ENCODE data around the gene POP4.

The POP4 gene

DNA sequence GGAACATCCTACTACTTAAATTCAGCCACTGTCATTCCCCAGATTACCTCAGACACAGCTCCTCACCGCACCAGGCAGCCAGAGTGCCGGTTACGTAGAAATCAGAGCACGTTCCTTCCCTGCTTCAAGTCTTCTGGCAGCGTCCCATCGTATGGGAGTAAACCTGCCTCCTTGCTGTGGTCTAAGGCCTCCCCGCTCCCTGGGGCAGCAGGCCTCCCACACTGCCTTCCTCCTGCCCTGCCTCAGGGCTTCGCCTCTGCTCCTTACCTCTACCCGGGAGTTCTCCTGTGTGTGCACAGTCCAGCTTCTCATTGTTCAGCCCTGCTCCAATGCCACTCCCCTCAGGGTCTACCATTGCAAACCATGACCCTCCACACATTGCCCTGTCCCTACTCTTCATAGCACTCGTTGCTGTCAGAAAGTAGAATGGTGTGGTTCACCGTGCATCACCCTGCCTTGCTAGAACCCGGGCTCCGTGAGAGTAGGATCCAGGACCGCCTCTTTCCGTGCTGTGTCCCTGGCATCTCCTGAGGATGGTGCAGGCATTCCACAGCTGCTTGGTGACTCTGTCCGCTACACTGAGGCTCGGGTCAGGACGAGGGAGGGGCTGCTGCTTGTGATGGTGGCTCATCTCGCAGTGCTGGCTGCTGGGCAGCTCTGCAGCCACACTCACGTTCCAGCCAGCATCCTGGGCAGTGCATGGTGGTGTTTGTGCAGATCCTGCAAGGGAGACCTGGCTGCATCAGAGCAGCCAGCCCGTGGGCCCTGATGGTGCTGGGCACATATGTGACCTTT lies 6.9 kb downstream of the POP4 start:
- no peaks in the 10 kb centered on the region for H3K9me3 ChIP-seq (ENCODE audit: control insufficient read depth in 2 of 2, low read length in 2 of 2)
- H3K27me3 ChIP-seq (ENCODE audit: control insufficient read depth in 1 of 2, insufficient read depth in 2 of 2, low read length in 2 of 2), result no peaks in the 10 kb centered on the region
- H3K4me3 ChIP-seq (ENCODE audit: low read length in 2 of 2), result no peak overlapping the region
- no peak overlapping the region for H3K27ac ChIP-seq (ENCODE audit: low read length)
- peaks cover 61 to 62% of the 10 kb centered on the region in 2 donors for H3K36me3 ChIP-seq (ENCODE audit: control insufficient read depth in 2 of 2, insufficient read depth in 2 of 2, low read length in 2 of 2)
- no peak overlapping the region for H3K9ac ChIP-seq (ENCODE audit: low read length in 2 of 2)
- peaks cover 5% of the 10 kb centered on the region for H3K4me1 ChIP-seq (ENCODE audit: control insufficient read depth, insufficient read depth, low read length)

DNA sequence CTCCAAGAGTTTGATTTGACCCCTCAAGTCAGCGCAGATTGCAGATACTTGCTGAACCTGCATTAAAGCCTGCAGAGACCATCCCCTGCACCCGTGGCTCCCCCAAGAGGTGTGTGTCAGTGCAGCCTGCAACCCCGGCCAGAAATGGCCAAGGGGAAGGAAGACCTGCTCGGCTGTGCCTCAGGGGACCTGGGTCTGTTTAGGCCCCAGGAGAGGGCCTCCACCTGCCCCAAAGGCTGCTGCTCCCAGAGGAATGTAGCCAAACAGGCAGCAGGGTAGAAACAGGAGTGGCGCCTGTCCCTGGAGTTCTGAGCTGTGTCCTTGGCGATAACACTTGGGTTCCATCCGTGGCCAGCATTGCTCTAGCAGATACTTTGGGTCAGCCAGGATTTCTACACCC lies 8.0 kb downstream of the POP4 start:
- H3K9ac ChIP-seq (ENCODE audit: low read length in 2 of 2), result no peak overlapping the region
- no peak overlapping the region for H3K27ac ChIP-seq (ENCODE audit: low read length)
- no peak overlapping the region for H3K4me3 ChIP-seq (ENCODE audit: low read length in 2 of 2)
- H3K9me3 ChIP-seq (ENCODE audit: control insufficient read depth in 2 of 2, low read length in 2 of 2), result no peaks in the 10 kb centered on the region
- H3K36me3 ChIP-seq (ENCODE audit: control insufficient read depth in 2 of 2, insufficient read depth in 2 of 2, low read length in 2 of 2), result peaks cover 57 to 58% of the 10 kb centered on the region in 2 donors
- H3K27me3 ChIP-seq (ENCODE audit: control insufficient read depth in 1 of 2, insufficient read depth in 2 of 2, low read length in 2 of 2), result no peaks in the 10 kb centered on the region
- peaks cover 5% of the 10 kb centered on the region for H3K4me1 ChIP-seq (ENCODE audit: control insufficient read depth, insufficient read depth, low read length)

DNA sequence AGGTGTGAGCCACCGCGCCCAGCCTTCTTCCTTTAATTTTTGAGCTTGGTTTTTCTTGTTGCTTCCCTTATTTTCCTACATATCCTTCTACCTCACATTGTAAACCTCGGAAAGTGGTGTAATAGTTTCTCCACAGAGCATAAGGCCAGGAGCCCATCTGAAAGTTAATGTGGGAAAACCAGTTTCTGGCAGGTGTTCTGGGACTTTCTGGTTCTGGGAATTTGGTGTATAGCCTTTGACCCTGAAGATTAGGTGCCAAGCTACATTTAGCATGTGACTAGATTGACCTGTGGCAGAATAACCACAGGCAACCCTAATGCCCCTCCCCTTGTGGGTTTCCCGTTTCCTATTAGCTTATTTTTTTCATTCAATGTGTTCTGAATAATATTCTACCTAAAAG lies 8.7 kb downstream of the POP4 start:
- H3K9ac ChIP-seq (ENCODE audit: low read length in 2 of 2), result no peak overlapping the region
- H3K27me3 ChIP-seq (ENCODE audit: control insufficient read depth in 1 of 2, insufficient read depth in 2 of 2, low read length in 2 of 2), result no peaks in the 10 kb centered on the region
- H3K36me3 ChIP-seq (ENCODE audit: control insufficient read depth in 2 of 2, insufficient read depth in 2 of 2, low read length in 2 of 2), result peaks cover 50 to 51% of the 10 kb centered on the region in 2 donors
- H3K9me3 ChIP-seq (ENCODE audit: control insufficient read depth in 2 of 2, low read length in 2 of 2), result no peaks in the 10 kb centered on the region
- H3K4me1 ChIP-seq (ENCODE audit: control insufficient read depth, insufficient read depth, low read length), result peaks cover 5% of the 10 kb centered on the region
- no peak overlapping the region for H3K4me3 ChIP-seq (ENCODE audit: low read length in 2 of 2)
- H3K27ac ChIP-seq (ENCODE audit: low read length), result no peak overlapping the region

DNA sequence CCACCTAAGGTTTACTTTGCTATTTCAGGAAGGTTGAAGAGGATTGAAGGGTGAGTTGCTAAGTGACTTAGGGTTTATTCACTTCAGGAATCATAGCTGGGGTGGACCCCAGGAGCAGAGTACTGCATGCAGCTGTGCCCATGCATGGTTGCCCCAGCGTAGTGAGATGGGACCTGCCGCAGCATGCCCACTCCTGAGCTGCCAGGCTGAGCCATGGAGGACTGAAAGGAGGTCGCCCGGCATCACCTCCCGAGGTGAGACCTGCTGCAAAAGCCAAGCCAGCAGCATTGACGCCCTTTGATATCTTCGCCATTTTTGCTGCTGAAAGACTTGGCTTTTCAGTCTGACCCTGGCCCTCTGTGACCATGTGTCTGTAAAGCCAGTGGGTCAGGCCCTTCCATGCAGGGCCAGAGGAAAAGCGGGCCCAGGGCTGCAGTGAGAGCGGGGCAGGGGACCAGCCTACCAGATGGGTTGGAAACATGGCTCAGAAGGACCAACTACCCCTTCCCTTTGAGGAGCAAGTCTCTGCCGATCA lies 9.9 kb downstream of the POP4 start:
- no peak overlapping the region for H3K9ac ChIP-seq (ENCODE audit: low read length in 2 of 2)
- no peaks in the 10 kb centered on the region for H3K9me3 ChIP-seq (ENCODE audit: control insufficient read depth in 2 of 2, low read length in 2 of 2)
- H3K27ac ChIP-seq (ENCODE audit: low read length), result no peak overlapping the region
- no peaks in the 10 kb centered on the region for H3K4me1 ChIP-seq (ENCODE audit: control insufficient read depth, insufficient read depth, low read length)
- peaks cover 47% of the 10 kb centered on the region in 2 donors for H3K36me3 ChIP-seq (ENCODE audit: control insufficient read depth in 2 of 2, insufficient read depth in 2 of 2, low read length in 2 of 2)
- no peak overlapping the region for H3K4me3 ChIP-seq (ENCODE audit: low read length in 2 of 2)
- no peaks in the 10 kb centered on the region for H3K27me3 ChIP-seq (ENCODE audit: control insufficient read depth in 1 of 2, insufficient read depth in 2 of 2, low read length in 2 of 2)

GRCh38 chr19:29616541-29616940 lies 10.5 kb downstream of the POP4 start:
- Histone ChIP-seq H3K9ac (ENCODE audit: low read length in 2 of 2) (no peak overlapping the region), H3K4me3 (ENCODE audit: low read length in 2 of 2) (no peak overlapping the region), H3K9me3 (ENCODE audit: control insufficient read depth in 2 of 2, low read length in 2 of 2) (no peaks in the 10 kb centered on the region), H3K27me3 (ENCODE audit: control insufficient read depth in 1 of 2, insufficient read depth in 2 of 2, low read length in 2 of 2) (peaks cover 0 to under 1% of the 10 kb centered on the region in 2 donors), H3K36me3 (ENCODE audit: control insufficient read depth in 2 of 2, insufficient read depth in 2 of 2, low read length in 2 of 2) (peaks cover 43% of the 10 kb centered on the region in 2 donors), H3K27ac (ENCODE audit: low read length) (no peak overlapping the region), H3K4me1 (ENCODE audit: control insufficient read depth, insufficient read depth, low read length) (no peaks in the 10 kb centered on the region)

DNA sequence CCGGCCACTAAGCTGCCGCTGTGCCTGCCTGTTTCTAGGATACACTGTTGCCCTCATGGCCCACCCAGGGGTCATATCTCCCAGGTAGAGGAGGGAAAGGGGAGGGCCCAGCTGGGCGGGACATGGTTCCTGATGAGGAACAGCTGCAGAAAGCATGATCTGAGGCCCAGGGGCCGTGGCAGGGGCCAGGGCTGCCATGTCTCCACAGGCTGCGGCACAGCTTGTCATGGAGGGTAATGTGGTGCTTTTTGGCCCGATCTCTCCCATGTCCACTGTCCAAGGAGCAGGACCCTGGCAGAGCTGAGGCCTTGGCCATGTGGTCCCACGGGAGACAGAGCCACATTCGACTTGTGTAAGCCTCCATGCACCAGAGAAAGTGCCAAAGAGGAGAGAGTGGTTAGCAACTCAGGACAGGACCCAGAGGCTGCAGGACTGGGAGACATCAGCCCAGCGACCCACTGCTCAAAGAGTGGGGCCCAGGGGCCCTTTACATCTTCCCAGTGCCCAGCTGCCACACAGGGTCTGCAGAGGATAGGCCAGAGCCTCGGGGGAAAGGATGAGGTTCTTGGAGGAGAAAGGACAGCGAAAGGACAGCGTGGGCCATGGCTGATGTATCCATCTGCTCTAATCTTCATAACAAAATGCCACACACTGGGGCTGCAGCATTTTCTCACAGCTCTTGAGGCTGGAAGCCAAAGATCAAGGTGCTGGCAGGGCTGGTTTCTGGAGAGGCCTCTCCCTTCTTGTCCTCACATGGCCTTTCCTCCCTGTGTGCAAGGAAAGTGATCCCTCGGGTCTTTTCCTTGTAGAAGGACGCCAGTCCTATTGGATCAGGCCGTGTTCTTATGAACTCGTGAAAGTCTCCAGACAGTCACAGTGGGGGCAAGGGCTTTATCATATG lies 11.5 kb downstream of the POP4 start:
- Histone ChIP-seq H3K27me3 (ENCODE audit: control insufficient read depth in 1 of 2, insufficient read depth in 2 of 2, low read length in 2 of 2) (peaks cover 0 to 4% of the 10 kb centered on the region in 2 donors), H3K36me3 (ENCODE audit: control insufficient read depth in 2 of 2, insufficient read depth in 2 of 2, low read length in 2 of 2) (peaks cover 33 to 34% of the 10 kb centered on the region in 2 donors), H3K9me3 (ENCODE audit: control insufficient read depth in 2 of 2, low read length in 2 of 2) (no peaks in the 10 kb centered on the region), H3K9ac (ENCODE audit: low read length in 2 of 2) (no peak overlapping the region), H3K4me3 (ENCODE audit: low read length in 2 of 2) (no peak overlapping the region), H3K27ac (ENCODE audit: low read length) (no peak overlapping the region), H3K4me1 (ENCODE audit: control insufficient read depth, insufficient read depth, low read length) (no peaks in the 10 kb centered on the region)

DNA sequence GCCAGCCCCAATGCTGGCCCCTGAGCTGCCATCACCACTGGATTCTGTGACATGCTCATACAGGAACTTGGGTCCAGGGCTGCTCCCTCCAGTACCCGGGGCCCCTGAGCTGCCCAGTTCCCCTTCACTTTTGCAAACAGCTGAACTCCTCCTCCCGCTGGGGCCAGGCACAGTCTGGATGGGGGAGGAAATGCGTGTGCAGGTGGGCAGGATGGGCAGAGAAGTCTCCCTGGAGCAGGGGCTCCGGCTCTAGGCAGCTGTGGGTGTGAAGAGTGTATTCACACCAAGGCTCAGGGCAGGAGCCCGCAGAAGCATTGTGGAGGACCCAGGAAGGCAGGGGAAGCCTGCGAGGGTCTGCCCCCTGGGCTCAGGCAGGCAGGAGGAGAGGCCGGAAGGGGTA lies 12.4 kb downstream of the POP4 start:
- H3K4me3 ChIP-seq (ENCODE audit: low read length in 2 of 2), result no peak overlapping the region
- H3K27me3 ChIP-seq (ENCODE audit: control insufficient read depth in 1 of 2, insufficient read depth in 2 of 2, low read length in 2 of 2), result peaks cover 0 to 6% of the 10 kb centered on the region in 2 donors
- no peak overlapping the region for H3K9ac ChIP-seq (ENCODE audit: low read length in 2 of 2)
- peaks cover 24 to 25% of the 10 kb centered on the region in 2 donors for H3K36me3 ChIP-seq (ENCODE audit: control insufficient read depth in 2 of 2, insufficient read depth in 2 of 2, low read length in 2 of 2)
- H3K27ac ChIP-seq (ENCODE audit: low read length), result no peak overlapping the region
- H3K9me3 ChIP-seq (ENCODE audit: control insufficient read depth in 2 of 2, low read length in 2 of 2), result no peaks in the 10 kb centered on the region
- H3K4me1 ChIP-seq (ENCODE audit: control insufficient read depth, insufficient read depth, low read length), result no peaks in the 10 kb centered on the region

GRCh38 chr19:29618871-29619270 lies 12.8 kb downstream of the POP4 start:
- Histone ChIP-seq H3K4me3 (ENCODE audit: low read length in 2 of 2) (no peak overlapping the region), H3K9me3 (ENCODE audit: control insufficient read depth in 2 of 2, low read length in 2 of 2) (no peaks in the 10 kb centered on the region)

GRCh38 chr19:29620931-29621351 lies 14.9 kb downstream of the POP4 start:
- H3K9ac ChIP-seq (ENCODE audit: low read length in 2 of 2), result no peak overlapping the region
- H3K27ac ChIP-seq (ENCODE audit: low read length), result no peak overlapping the region
- peaks cover 5 to 7% of the 10 kb centered on the region in 2 donors for H3K36me3 ChIP-seq (ENCODE audit: control insufficient read depth in 2 of 2, insufficient read depth in 2 of 2, low read length in 2 of 2)
- H3K9me3 ChIP-seq (ENCODE audit: control insufficient read depth in 2 of 2, low read length in 2 of 2), result no peaks in the 10 kb centered on the region
- peaks cover 0 to 6% of the 10 kb centered on the region in 2 donors for H3K27me3 ChIP-seq (ENCODE audit: control insufficient read depth in 1 of 2, insufficient read depth in 2 of 2, low read length in 2 of 2)
- no peak overlapping the region for H3K4me3 ChIP-seq (ENCODE audit: low read length in 2 of 2)
- H3K4me1 ChIP-seq (ENCODE audit: control insufficient read depth, insufficient read depth, low read length), result no peaks in the 10 kb centered on the region

More at GRCh38 chr19:29618871-29619270, 12.8 kb downstream of the POP4 start:
- Histone ChIP-seq H3K4me1 (ENCODE audit: control insufficient read depth, insufficient read depth, low read length) (no peaks in the 10 kb centered on the region), H3K27me3 (ENCODE audit: control insufficient read depth in 1 of 2, insufficient read depth in 2 of 2, low read length in 2 of 2) (peaks cover 0 to 6% of the 10 kb centered on the region in 2 donors), H3K27ac (ENCODE audit: low read length) (no peak overlapping the region), H3K36me3 (ENCODE audit: control insufficient read depth in 2 of 2, insufficient read depth in 2 of 2, low read length in 2 of 2) (peaks cover 20 to 21% of the 10 kb centered on the region in 2 donors), H3K9ac (ENCODE audit: low read length in 2 of 2) (no peak overlapping the region)

GRCh38 chr19:29622166-29623070 lies 16.3 kb downstream of the POP4 start:
- Histone ChIP-seq H3K9me3 (ENCODE audit: control insufficient read depth in 2 of 2, low read length in 2 of 2) (no peaks in the 10 kb centered on the region), H3K27ac (ENCODE audit: low read length) (no peak overlapping the region), H3K4me3 (ENCODE audit: low read length in 2 of 2) (no peak overlapping the region), H3K36me3 (ENCODE audit: control insufficient read depth in 2 of 2, insufficient read depth in 2 of 2, low read length in 2 of 2) (no peaks in the 10 kb centered on the region), H3K27me3 (ENCODE audit: control insufficient read depth in 1 of 2, insufficient read depth in 2 of 2, low read length in 2 of 2) (peaks cover 0 to 6% of the 10 kb centered on the region in 2 donors), H3K4me1 (ENCODE audit: control insufficient read depth, insufficient read depth, low read length) (no peaks in the 10 kb centered on the region), H3K9ac (ENCODE audit: low read length in 2 of 2) (no peak overlapping the region)

Measured in stomach smooth muscle (tissue), 2 donors.